Kidney (tissue), 14 donors: ENCODE results near the gene NUDCD3. TPM values are rescaled to one million over a fixed set of nuclear protein-coding genes. Genes with fewer than 3 reads are reported as not detected.

Source experiments
- DNase-seq, 5 donors: peaks; one replicate each; pipeline ENCODE4 v3.0.0-alpha.2; 2013 to 2020
- FAIRE-seq: peaks from 2 replicates; lab custom pipeline; 2012; peaks lifted over from hg19 to GRCh38; lab: Jason Lieb, UNC
- H3K27ac ChIP-seq, 2 donors: one replicate each; pipeline ENCODE4 v1.7.0; 2013; ENCODE audit warnings: low read depth in 2 of 2, low read length in 2 of 2, inconsistent platforms in 1 of 2
- H3K27me3 ChIP-seq: one replicate; pipeline ENCODE4 v1.7.1; 2013; ENCODE audit warnings: low read length, inconsistent platforms; ENCODE audit not compliant: control insufficient read depth, insufficient read depth
- H3K36me3 ChIP-seq, 3 donors: one replicate each; pipeline versions ENCODE4 v1.7.0 to v1.7.1; 2013; ENCODE audit warnings: low read length in 3 of 3, control low read depth in 1 of 3, inconsistent platforms in 1 of 3; ENCODE audit not compliant: insufficient read depth in 3 of 3, control insufficient read depth in 2 of 3
- H3K4me1 ChIP-seq, 3 donors: one replicate each; pipeline versions ENCODE4 v1.7.0 to v1.7.1; 2013; ENCODE audit warnings: low read length in 3 of 3, inconsistent platforms in 1 of 3, low read depth in 1 of 3; ENCODE audit not compliant: control insufficient read depth in 2 of 3, insufficient read depth in 2 of 3
- H3K4me3 ChIP-seq, 3 donors: one replicate each; pipeline versions ENCODE4 v1.7.0 to v1.8.1; 2013; ENCODE audit warnings: low read length in 3 of 3, control low read depth in 1 of 3, inconsistent platforms in 1 of 3
- H3K9ac ChIP-seq, 3 donors: one replicate each; pipeline versions ENCODE4 v1.7.0 to v1.7.1; 2013; ENCODE audit warnings: low read length in 3 of 3, control low read depth in 1 of 3, inconsistent platforms in 1 of 3
- H3K9me3 ChIP-seq, 3 donors: one replicate each; pipeline versions ENCODE4 v1.7.0 to v1.7.1; 2013; ENCODE audit warnings: low read length in 3 of 3, control low read depth in 1 of 3, inconsistent platforms in 1 of 3; ENCODE audit not compliant: control insufficient read depth in 2 of 3, insufficient read depth in 1 of 3
- CTCF ChIP-seq: IDR thresholded peaks from 3 replicates; pipeline ENCODE4 v1.5.1; 2012; ENCODE audit warnings: mild to moderate bottlenecking, moderate library complexity, borderline replicate concordance; ENCODE audit not compliant: insufficient read depth; ENCODE audit errors: extremely low read depth
- intact Hi-C: fragments of 100-400 bp; cut with DNase I; formaldehyde crosslinking; loops from one replicate; pipeline ENCODE4 v1.11.1; 2022
- polyA plus RNA-seq: library from polyadenylated mRNA; stranded (reverse); fragments of 350-450 nt; fragmentation: Illumina TruSeq; extraction: RNeasy Lipid Tissue Mini Kit (QIAGEN cat#74804); gene quantifications from one replicate; pipeline ENCODE4 v1.2.3, GENCODE V29; 2014; ENCODE audit warnings: low read depth, low replicate concordance; ENCODE audit not compliant: insufficient read depth
- total RNA-seq: library from RNA; stranded (reverse); fragmentation: NEBNext Ultra II Directional; extraction: Animal tissue kit (Norgen Biotek cat#: 25700); gene quantifications from one replicate; pipeline ENCODE4 v1.2.1, GENCODE V29; 2021
- donor health status: control.
- donor health status: control.
- donor health status: control.
- donor health status: control.
- donor health status: control.
- donor health status: DM: yes; HTN: yes; CAD: no.
- donor health status: Normal renal cell carcinoma (clear cell type).

Gene NUDCD3
- total and polyA plus RNA-seq, 2 donors from 2014 or later: 37.9 to 97.7 TPM

GRCh38 chr7:44472843-44473242 is 17.6 kb downstream of the NUDCD3 start:
- Histone ChIP-seq H3K4me3 (no peak overlapping the region), H3K4me1 (peaks cover 0 to 33% (median 10%) of the 10 kb centered on the region in 3 donors), H3K9ac (no peak overlapping the region), H3K9me3 (no peaks in the 10 kb centered on the region), H3K27me3 (no peaks in the 10 kb centered on the region), H3K36me3 (peaks cover 0 to 17% (median 0%) of the 10 kb centered on the region in 3 donors), H3K27ac (no peak overlapping the region)
- intact Hi-C loops: loop anchor here (10.0 kb wide), 1 partner anchor 228 kb away; no protein-coding TSS in a partner anchor
- DNase-seq: no peak
- FAIRE-seq: no peak
- no peak for TF ChIP-seq CTCF

DNA sequence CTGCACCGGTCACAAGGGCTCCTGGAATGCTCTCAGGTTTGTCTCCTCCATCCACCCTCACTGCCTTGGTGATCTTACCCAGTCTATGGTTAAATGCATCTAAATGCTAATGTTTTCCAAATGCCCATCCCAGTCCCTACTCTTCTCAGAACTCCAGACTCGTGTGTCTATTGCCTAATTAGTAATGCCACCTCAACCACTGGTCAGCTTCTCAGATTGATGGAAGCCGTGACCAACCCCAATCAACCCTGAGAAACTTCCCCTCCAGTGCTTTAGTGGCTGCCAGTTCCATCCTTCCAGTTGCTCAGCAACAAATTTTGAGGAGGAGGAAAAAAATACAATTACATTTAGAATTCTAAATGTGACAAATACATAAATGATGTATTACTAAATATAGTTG is 18.6 kb downstream of the NUDCD3 start:
- no peak overlapping the region for H3K9ac ChIP-seq
- H3K36me3 ChIP-seq: peaks cover 0 to 19% (median under 1%) of the 10 kb centered on the region in 3 donors
- H3K27me3 ChIP-seq: no peaks in the 10 kb centered on the region
- intact Hi-C loops: loop anchor here (10.0 kb wide), 1 partner anchor 227 kb away; no protein-coding TSS in a partner anchor
- H3K4me3 ChIP-seq: no peak overlapping the region
- H3K27ac ChIP-seq: peak overlapping the region in 1 of 2 donors; percentile 20
- FAIRE-seq (no peak), DNase-seq (no peak)
- TF ChIP-seq CTCF: no peak
- H3K9me3 ChIP-seq: no peaks in the 10 kb centered on the region
- H3K4me1 ChIP-seq: peaks cover 0 to 32% (median 10%) of the 10 kb centered on the region in 3 donors

GRCh38 chr7:44471436-44471835 is 19.0 kb downstream of the NUDCD3 start:
- Histone ChIP-seq H3K4me1 (peaks cover 0 to 31% (median 13%) of the 10 kb centered on the region in 3 donors), H3K27me3 (no peaks in the 10 kb centered on the region), H3K9me3 (no peaks in the 10 kb centered on the region), H3K4me3 (no peak overlapping the region), H3K27ac (peak overlapping the region in 1 of 2 donors; percentile 20), H3K36me3 (peaks cover 0 to 19% (median 3%) of the 10 kb centered on the region in 3 donors), H3K9ac (no peak overlapping the region)
- DNase-seq (no peak), FAIRE-seq (no peak)
- TF ChIP-seq CTCF: no peak
- intact Hi-C loops: loop anchor here (10.0 kb wide), 1 partner anchor 227 kb away; no protein-coding TSS in a partner anchor
